NCI-H226 (cell line): ENCODE results near the gene PPFIA3.

Experiments
- DNase-seq: peaks from one replicate; pipeline ENCODE4 v3.0.0-alpha.2; 2015

Gene PPFIA3

DNA sequence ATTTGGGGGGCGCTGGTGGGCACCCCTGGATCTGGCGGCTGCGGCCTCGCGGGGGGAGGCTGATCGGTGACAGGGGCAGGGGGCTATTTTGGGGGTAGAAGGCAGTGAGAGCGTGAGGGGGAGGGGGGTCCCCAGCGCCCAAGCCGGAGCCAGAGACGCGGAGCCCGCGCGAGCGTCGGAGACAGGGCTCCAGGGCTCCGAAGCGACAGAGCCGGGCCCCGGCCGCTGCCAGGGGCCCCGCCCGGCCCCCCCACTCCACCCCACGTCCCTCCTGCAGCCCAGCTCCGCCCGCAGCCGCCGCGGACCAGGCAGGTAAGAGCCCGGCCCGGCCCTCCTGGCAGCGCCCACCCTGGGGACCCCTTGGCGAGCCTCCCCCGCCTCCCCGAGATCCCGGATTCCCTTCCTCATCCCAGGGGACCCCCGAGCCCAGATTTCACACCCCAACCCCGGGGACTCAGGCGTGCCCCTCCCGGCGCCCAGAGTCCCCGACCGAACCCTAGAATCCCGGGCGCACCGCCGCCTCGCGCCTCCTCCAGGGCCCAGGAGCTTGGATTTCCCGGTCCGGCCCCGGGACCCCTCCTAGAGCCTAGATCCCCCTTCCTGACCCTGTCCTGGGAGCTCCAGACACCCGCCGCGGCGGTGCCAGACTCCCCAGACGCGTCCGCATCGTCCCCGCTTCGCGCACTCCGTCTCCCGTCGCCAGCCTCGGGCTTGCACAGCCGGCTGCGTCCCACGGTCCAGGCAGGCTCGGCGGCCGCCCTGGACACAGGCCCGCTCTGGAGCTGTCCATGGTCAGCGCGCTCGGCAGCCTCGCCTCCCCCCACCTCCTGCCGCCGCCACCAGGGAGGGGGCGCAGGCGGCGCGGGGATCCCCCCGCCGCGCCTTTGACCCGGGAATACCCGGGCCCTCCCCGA is at the start of gene PPFIA3:
PPFIA3 (plus strand) TSS at position 134 of the 914 bp plus-strand sequence. CDS start 8,330 bp downstream, outside the sequence.
- peak; percentile 55 for DNase-seq

DNA sequence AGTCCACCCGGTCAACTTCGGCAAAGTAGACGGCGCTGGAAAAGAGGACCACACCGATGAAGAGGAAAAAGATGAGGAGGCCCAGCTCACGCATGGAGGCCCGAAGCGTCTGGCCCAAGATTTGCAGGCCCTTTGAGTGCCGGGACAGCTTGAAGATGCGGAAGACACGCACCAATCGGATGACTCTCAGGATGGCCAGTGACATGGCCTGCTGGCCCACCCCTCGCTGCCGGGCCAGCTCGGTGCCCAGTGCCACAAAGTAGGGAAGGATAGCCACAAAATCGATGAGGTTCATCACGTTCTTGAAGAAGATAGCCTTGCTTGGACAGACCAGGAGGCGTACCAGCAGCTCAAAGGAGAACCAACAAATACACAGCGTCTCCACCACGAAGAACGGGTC is 48.9 kb upstream of the PPFIA3 start:
- DNase-seq: no peak

DNA sequence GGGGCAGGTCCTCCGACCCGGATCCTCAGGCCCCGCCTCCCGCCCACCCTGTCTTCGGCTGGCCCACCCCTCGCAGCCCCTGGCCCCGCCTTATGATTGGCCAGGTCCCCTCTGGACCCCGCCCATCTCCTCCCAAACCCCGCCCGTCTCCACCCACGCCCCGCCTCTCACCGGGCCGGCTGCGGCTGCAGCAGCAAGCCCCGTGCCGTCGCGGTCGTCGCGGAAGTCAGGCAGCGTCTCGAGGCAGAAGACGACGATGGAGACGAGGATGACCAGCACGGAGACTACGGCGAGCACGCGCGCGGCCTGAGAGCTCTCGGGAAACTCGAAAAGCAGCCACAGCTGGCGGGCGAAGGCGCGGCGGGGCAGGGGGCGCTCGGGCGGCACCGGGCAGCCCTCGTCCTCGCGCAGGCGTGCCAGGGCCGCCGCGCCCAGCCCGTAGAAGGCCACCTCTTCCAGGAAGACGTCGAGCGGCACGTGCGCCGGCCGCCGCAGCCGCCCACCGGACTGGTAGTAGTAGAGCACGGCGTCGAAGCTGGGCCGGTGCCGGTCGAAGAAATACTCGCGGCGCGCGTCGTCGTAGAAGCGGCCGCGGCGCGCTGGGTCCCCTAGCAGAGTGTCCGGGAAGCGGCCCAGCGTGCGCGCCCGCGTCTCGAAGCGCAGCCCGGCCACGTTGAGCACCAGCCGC is 47.3 kb upstream of the PPFIA3 start:
- no peak for DNase-seq

DNA sequence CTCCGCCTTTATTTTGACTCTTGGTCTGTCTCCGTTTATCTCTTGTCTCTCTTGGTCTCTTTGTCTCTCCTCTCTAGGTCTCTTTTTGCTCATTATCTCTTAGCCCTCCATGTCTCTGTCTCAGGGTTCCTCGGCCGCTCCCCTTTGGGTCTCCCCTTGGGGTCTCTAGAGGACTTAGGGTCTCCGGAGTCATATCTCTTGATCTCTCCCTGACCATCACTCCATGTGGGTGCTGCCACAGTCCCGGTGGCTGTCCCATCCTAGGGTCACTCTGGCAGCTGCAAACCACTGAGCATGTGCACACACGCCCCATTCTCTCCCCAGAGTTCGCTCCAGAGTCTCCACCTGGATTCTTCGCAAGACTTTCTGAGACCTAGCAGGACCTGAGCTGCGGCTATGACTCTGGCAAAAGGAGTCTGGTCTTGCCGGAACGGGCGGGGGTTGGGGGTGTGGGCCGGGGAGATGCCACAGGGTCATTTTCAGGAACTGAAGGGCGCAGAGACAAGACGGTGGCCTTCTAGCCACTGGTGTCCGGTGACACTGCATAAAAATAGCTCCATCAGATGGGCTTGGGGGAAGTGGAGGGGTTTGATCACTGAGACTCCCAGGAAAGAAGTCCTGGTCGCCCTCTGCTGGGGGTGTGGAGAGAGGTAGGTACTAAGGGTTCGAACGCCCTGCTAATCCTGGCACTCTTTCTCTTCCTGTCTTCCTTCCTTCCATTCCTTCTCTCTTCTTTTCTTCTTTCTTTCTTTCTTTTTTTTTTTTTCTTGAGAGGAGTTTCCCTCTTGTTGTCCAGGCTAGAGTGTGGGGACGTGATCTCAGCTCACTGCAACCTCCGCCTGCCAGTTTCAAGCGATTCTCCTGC is 45.6 kb upstream of the PPFIA3 start:
- DNase-seq: no peak

DNA sequence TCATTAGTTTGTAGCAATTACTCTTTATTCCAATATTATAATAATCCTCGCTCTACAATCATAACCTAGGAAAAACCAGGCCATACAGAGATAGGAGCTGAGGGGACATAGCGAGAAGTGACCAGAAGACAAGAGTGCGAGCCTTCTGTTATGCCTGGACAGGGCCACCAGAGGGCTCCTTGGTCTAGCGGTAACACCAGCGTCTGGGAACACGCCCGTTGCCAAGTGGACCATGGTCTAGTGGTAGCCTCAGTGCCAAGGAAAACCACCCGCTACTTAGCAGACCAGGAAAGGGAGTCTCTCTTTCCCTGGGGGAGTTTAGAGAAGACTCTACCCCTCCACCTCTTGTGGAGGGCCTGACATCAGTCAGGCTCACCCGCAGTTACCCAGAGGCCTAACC is 44.5 kb upstream of the PPFIA3 start:
- DNase-seq: peak; percentile 24

DNA sequence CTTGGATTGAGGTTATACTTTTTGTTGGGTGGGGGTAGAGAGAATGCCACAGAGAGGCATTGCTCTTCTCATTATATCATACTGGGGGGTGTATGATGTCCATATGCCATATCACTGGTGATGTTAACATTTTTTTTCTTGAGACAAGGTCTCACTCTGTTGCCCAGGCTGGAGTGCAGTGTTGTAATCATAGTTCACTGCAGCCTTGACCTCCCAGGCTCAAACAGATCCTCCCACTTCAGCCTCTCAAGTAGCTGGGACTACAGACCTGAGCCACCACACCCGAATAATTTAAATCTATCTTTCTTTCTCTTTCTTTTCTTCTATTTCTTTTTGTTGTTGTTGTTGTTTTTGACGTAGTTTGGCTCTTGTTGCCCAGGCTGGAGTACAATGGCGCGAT is 39.0 kb upstream of the PPFIA3 start:
- DNase-seq: no peak

DNA sequence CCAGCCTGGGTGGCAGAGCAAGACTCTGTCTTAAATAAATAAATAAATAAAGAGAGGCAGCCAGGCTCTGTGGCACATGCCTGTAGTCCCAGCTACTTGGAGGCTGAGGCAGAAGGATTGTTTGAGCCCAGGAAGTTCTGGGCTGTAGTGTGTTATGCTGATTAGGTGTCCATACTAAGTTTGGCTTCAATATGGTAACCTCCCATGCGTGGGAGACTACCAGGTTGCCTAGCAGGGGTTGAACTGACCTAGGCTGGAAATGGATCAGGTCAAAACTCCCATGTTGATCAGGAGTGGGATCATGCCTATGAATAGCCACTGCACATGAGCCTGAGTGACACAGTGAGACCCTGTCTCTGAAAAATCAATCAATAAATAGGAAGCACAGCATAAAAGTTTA is 38.1 kb upstream of the PPFIA3 start:
- DNase-seq: no peak

DNA sequence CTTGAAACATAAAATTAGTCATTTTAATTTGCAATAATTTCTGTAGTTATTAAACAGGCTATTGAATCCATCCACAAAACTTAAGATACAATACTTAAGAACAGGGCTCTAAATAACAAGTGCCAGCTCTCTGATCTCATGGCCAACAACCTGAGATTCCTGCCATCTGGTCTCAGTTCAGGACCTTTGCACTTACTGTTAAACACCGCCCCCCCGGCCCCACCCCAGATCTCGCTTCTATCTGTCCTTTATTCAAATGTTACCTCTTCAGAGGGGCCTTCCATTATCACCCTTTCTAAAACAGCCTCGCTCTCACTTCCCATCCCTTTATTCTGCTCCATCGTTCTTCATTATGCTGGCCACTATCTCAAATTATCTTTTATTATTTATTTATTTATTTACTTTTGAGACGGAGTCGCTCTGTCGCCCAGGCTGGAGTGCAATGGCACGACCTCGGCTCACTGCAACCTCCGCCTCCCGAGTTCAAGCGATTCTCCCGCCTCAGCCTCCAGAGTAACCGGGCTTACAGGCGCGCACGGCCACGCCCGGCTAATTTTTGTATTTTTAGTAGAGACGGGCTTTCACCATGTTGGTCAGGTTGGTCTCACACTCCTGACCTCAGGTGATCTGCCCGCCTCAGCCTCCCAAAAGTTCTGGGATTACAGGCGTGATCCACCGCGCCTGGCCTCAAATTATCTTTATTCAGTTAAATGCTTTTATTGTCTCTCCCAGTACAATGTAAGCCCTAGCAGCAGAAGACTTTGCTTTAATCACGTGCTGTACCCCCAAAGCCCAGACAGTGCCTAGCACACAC is 34.9 kb upstream of the PPFIA3 start:
- DNase-seq: no peak

DNA sequence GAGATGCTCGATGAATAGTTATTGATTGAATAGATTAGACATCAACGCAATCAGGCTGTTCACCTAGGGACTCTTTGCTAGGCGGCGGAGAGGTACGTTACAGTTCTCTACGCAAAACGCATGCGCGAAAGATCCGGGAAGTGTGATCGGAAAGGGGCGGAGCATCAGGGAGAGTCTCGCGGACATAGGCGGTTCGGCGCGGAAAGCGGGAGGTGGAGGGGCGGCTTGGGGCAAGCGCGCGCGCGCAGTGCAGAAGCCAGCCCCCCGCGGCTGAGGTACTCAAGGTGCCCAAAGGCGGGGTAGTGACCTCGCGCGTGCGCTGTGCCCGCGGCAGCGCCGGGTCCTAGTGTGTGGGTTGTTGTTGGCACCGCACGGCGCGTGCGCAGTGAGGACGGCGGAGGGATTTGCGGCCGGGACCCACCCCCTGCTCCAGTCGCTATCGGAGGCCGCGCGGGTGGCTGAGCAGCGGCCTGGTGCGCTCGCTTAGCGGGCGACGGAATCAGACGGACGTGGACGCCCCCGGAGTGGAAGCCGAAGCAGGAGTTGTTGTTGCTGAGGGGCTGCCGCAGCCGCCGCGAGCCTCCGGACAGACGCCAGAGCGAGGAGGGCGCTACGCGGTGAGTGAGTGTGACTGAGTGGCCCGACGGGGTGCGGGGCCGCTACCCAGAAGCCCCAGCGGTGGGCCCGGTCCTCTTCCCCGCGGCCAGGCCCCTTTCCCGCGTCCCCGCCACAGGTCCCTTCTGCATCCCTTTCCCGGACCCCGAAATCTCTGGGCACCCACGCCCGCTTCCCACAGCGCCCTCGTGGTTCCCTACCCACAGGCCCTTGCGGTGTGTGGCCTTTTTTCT is 34.1 kb upstream of the PPFIA3 start, which contains the start of gene SNRNP70:
SNRNP70 (plus strand) TSS at position 432 of the 848 bp plus-strand sequence. CDS start 964 bp downstream, outside the sequence.
- DNase-seq: peak; percentile 98

DNA sequence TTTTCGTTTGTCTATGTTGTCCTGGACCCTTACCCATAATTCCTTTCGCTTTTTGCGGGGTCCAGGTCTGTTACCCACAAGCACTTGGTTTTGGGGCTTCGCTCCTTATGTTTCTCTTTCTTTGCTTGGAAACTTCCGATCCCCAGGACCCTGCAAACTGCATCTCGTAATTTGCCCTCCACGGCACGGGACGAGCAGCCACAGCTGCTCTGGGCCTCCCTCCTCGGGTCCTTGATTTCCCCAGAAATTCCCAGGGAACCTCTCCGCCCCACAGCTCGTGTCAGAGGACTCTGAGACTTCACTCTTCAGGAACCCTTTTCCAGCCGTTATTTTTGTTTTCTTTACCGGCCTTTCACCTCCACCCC is 33.5 kb upstream of the PPFIA3 start:
- DNase-seq: no peak

DNA sequence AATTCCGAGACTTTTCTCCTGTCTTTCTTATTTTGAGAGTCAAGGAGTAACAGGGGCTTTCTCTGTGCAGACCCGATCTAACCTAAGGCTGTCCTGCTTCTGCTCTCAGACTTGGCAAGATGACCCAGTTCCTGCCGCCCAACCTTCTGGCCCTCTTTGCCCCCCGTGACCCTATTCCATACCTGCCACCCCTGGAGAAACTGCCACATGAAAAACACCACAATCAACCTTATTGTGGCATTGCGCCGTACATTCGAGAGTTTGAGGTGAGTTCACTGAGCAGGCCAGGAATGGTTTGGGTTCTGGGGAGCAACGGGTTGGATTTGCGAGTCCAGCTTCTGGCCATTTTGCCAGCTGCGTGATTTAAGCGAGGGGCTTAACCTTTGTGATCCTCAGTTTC is 33.0 kb upstream of the PPFIA3 start:
- DNase-seq: no peak

DNA sequence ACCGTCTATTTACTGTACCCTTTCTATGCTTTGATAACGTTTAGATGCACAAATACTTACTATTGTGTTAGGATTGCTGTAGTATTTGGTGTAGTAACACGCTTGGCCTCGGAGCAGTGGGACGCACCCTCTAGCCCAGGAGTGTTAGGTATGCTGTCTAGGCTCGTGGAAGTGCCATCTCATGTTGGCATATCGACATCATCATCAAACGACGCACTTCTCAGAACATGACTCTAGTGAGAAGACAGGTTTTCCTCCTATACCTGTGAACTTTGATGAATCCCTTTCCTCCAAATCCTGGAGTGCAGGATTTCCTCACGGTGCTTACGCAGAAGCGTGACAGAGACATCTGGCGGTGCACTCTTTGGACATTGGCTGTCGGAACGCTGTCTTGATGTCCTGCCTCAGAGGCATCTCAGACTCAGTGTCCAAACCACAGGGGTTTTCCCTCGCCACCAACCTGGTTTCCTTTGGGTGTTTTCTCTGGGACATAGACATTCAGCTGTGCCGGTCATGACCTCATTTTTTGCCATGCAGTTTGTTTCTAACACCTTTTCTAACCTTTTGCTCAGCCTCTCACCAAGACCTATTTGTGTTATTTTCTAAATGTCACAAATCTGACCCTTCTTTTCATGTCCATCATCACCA is 27.8 kb upstream of the PPFIA3 start:
- no peak for DNase-seq

DNA sequence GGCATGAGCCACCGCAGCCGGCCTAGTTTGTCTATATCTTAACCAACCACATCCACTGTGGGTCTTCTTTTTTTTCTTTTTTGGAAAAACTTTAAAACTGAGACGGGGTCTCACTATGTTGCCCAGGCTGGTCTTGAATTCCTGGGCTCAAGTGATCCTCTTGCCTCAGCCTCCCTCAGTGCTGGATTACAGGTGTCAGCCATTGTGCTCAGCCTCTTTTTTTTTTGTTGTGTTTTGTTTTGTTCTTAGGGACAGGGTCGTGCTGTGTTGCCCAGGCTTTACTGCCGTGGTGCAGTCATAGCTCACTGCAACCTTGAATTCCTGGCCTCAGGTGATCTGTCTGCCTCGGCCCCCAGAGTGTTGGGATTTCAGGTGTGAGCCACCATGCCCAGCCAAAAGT is 26.7 kb upstream of the PPFIA3 start:
- DNase-seq: no peak

DNA sequence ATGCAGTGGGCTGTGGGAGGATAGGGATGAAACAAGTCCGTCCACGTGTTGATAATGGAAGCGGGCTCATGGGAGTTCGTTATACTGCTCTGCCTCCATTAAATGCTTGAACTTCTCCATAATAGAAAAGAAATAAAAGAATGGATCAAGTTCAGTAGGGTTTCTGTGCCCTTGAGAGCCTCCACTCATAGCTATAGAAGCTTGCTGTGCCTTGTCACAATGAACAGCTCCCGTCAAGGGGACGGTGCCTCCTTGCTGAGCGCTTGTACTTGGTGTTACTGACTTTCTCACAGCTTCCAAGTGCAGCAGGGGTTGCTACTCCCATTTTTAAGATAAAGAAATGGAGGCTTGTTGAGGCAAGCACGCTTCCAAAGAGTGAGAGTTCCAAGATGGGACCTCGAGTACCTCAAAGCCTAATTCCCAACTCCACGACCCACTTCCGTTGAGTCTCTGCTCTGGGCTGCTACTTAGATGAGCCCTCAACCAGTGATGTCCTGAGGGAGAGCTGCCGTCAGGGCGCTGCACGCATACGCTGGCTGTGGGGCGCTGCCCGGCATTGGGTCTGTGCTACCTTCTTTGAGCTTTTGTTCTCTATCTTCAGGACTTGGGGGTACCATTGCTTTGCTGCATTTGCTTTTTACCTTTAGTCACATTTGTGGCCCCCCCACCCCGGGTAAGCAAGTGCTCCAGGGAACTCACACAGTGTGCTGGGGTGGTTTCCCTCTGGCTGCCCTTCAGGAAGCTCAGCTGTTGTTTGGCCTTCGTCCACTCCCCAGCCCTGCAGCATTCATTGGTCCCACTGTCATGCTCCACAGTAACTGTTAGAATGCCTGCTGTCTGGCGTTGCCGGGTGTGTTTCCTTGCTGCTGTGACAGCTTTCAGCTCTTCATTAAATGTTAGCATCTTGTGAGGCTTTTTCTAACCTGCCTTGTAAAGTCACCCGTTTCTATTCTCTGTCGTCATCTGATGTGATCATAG is 24.6 kb upstream of the PPFIA3 start:
- no peak for DNase-seq

DNA sequence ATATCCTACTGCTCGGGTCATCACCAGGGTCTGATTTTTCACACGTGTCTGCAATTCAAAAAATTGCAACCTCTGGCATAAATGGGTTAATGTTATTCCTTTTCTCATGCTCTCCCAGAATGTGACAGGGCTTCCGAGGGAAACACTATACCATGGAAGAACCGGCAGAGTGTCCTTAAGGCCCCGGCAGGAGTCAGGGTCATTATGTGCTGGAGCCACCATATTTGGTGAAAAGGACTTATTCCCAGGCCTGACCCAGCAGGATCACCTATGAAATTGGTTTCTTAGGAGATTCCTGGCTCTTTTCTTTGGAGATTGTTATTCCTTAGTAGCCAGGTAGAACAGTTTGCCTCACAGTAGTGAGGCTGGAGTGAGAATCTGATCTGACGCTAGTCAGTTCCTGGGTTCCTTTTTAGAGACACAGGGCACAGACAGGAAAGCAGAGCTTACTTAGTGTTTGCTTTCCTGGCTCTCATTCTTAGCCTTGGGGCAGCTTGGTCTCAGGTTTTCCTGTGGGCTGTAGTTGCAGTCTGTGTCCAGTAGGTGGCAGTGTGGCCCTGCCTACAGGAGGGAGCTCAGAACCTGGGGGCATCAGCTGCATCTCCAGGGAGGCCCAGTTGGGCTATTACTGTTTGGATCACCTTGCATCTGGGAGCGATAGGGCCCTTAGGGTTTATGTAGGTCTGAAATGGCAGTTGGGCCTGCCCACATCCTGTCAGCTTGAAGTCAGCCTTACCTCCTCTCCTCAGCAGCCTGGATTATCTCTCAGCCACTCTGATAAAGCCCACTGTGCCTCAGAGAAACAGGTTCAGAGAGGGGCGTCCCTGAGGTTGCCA is 21.7 kb upstream of the PPFIA3 start:
- DNase-seq: peak; percentile 64

DNA sequence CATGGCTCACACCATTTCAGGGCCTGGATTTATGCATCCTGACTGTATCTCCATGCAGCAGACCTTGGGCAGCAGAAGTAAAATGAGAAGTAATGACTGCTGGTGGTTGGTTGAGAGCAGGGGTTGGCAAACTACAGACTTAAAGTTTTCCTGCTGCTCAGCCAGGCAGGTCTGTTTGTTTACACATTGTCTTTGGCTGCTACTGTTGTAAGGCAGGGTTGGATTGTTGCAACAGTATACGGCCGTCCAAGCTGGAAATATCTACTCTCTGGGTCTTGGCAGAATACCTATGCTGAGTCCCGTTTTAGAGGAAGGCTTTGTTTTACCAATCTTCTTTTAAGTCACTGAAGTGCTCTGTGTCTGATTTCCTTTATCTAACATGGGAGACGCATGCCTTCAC is 20.5 kb upstream of the PPFIA3 start:
- no peak for DNase-seq

DNA sequence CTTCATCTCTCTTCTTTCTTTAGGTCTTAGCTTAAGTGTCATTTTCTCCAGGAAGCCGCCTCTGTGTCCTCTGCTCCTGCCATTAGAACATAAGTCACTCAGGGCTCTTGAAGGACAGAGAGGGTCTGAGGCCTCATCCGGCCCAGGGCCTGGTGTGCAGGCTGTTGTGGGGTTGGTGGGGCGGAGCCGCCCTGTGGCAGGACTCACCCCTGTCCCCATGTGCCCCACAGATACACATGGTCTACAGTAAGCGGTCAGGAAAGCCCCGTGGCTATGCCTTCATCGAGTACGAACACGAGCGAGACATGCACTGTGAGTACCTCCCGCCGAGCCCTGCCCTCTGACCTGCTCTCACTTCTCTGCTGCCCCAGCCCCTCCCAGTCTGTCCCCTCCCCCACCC is 18.2 kb upstream of the PPFIA3 start:
- DNase-seq: no peak

DNA sequence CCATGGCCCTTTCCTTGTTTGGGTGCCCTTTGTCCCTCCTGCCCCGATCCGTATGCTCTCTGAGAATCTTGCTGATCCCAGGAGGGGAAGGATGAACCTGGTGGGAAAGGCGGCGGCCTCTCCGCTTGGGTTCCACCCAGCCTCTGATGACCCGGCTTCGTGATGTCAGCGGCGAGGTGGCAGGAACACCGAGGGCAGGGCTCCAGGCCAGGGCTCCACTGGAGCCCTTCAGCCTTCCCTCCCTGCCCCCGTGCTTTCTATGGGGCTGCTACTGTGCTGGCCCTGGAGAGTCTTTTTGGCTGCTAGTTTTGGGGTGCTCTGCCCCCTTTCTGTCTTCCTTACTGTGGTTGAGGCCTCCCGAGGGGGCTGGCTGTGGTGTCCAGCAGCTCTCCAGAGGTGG is 17.0 kb upstream of the PPFIA3 start:
- no peak for DNase-seq
